NCI-H460 (cell line): ENCODE data around the gene MARCHF5. TPM values are rescaled to one million over a fixed set of nuclear protein-coding genes. Genes with fewer than 3 reads are reported as not detected.
"Not testable (repeated sequence)": the region's sequence is repeated elsewhere in the genome, so short reads cannot be mapped to it uniquely, and the experiment has no call there.

Experiments used
- DNase-seq: peaks from one replicate; pipeline ENCODE4 v3.0.0-alpha.2; 2016; ENCODE audit warnings: low read depth; ENCODE audit errors: extremely low read depth
- small RNA-seq, 2 experiments: library from RNA; depleted of rRNA; stranded (forward); fragments of <200 nt; gene quantifications; one replicate each; pipeline ENCODE3, GENCODE V24; 2014
- total RNA-seq: library from RNA; depleted of rRNA; stranded (reverse); fragments of >200 nt; shearing (Covaris generic); gene quantifications from 2 replicates; pipeline ENCODE4 v1.2.3, GENCODE V29; 2014; rRNA removed

Gene MARCHF5
- total RNA-seq, 1 experiment from 2014 or later = 8.5 TPM

- no peak for DNase-seq
These were observed 94.9 kb downstream of the MARCHF5 start for GRCh38 chr10:92385831-92386230.

- DNase-seq = peak; percentile 63
These were observed 96.4 kb downstream of the MARCHF5 start for GRCh38 chr10:92387289-92387940.

- DNase-seq = not testable (repeated sequence)
These were observed 102.2 kb downstream of the MARCHF5 start for GRCh38 chr10:92393173-92393572.

GRCh38 chr10:92395271-92395670 is 104.3 kb downstream of the MARCHF5 start:
- DNase-seq = no peak

GRCh38 chr10:92402234-92402633 is 111.3 kb downstream of the MARCHF5 start:
- not testable (repeated sequence) for DNase-seq

Small RNAs within 50 kb of the gene (small RNA-seq; reads per million reads assigned to genes)
- gene RF00019 = 0 reads per million in 2 experiments
- 0 reads per million in 2 experiments for gene RNY3P12

Other genes starting within 250 kb of the MARCHF5 start
- 3.4 and 3.5 TPM in 2 replicates for gene CPEB3, start 89 bp upstream of the MARCHF5 start, total RNA-seq